HFF-Myc (cell line): ENCODE data around the gene GPRC5C.
"Not testable (repeated sequence)": the region's sequence is repeated elsewhere in the genome, so short reads cannot be mapped to it uniquely, and the experiment has no call there.

Source experiments
- DNase-seq: peaks from one replicate; pipeline ENCODE4 v3.0.0-alpha.2; 2011; ENCODE audit warnings: low read depth; ENCODE audit errors: extremely low read depth
- H3K4me3 ChIP-seq: replicated peaks from 2 replicates; pipeline ENCODE4 v1.5.1; 2011; ENCODE audit warnings: low read depth, mild to moderate bottlenecking, control low read depth, low read length
- TF ChIP-seq, protein P1 (sequence below): IDR thresholded peaks from 2 replicates; pipeline ENCODE4 v1.5.1; 2012; ENCODE audit warnings: mild to moderate bottlenecking, low read depth, low read length, control low read depth; ENCODE audit errors: missing control alignments

The GPRC5C gene

DNA sequence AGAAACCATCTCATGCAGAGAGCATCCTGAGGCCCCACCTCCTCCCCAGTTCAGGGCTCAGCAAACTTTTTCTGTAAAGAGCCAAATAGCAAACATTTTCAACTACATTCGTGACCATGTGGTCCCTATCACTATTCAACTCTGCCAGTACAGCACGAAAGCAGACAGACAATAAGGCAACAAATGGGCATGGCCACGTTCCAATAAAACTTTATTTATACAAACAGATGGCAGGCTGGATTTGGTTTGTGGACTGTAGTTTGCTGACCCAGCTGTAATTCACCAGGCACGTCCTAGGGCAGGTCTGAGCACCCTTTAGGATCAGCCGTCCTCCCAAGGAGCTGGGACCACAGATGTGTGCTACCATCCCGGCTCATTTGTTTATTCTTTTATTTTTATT, 27.1 kb upstream of the GPRC5C start:
- DNase-seq, result no peak
- no peak overlapping the region for H3K4me3 ChIP-seq
- TF ChIP-seq, protein P1, sequence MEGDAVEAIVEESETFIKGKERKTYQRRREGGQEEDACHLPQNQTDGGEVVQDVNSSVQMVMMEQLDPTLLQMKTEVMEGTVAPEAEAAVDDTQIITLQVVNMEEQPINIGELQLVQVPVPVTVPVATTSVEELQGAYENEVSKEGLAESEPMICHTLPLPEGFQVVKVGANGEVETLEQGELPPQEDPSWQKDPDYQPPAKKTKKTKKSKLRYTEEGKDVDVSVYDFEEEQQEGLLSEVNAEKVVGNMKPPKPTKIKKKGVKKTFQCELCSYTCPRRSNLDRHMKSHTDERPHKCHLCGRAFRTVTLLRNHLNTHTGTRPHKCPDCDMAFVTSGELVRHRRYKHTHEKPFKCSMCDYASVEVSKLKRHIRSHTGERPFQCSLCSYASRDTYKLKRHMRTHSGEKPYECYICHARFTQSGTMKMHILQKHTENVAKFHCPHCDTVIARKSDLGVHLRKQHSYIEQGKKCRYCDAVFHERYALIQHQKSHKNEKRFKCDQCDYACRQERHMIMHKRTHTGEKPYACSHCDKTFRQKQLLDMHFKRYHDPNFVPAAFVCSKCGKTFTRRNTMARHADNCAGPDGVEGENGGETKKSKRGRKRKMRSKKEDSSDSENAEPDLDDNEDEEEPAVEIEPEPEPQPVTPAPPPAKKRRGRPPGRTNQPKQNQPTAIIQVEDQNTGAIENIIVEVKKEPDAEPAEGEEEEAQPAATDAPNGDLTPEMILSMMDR, result no peak

DNA sequence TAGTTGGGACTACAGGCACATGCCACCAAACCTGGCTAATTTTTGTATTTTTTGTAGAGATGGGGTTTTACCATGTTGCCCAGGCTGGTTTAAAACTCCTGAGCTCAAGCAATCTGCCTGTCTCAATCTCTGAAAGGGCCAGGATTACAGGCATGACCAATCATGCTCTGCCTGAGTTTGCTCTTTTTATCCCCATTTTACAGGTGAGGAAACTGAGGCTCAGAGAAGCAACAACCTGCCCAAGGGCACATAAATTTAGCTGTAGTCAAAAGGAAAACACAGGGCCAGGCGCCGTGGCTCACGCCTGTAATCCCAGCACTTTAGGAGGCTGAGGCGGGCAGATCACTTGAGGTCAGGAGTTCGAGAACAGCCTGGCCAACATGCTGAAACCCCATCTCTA, 26.6 kb upstream of the GPRC5C start:
- not testable (repeated sequence) for DNase-seq, H3K4me3 ChIP-seq

DNA sequence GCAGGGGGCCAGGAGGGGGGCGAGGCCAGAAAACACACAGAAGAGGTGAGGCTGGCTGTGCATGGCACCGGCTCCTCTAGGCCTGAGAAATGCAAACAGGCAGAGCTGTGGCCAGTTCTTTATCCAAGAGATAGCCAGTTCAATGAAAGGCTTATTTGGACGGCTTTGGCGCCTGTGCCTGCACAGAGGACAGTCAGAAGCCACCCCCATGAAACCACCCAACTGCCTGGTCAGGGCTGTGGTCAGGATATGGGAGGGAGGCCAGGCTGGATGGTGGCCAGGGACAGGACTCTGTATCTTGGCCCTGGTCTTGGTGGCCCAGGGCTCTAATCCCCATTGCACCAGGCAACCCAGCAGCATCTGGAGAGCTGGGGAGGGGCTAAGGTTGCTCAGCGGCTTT, 24.5 kb upstream of the GPRC5C start:
- no peak overlapping the region for H3K4me3 ChIP-seq
- no peak for DNase-seq
- TF ChIP-seq, protein P1, result no peak

DNA sequence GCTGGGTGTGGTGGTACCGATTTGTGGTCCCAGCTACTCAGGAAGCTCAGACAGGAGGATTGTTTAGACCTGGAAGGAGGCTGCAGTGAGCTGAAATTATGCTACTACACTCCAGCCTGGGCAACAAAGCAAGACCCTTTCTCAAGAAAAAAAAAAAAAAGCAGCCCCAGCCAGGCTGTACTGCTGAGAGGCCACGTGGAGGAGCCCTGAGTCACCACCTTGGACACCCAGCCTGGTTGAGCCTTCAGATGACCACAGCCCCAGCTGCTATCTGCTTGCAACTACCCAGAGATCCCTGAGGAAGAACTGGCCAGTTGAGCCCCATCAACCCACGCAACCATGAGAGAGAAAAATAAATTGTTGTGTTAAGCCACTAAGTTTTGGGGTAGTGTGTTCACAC, 23.6 kb upstream of the GPRC5C start:
- no peak for DNase-seq
- H3K4me3 ChIP-seq, result no peak overlapping the region
- TF ChIP-seq, protein P1, result no peak

DNA sequence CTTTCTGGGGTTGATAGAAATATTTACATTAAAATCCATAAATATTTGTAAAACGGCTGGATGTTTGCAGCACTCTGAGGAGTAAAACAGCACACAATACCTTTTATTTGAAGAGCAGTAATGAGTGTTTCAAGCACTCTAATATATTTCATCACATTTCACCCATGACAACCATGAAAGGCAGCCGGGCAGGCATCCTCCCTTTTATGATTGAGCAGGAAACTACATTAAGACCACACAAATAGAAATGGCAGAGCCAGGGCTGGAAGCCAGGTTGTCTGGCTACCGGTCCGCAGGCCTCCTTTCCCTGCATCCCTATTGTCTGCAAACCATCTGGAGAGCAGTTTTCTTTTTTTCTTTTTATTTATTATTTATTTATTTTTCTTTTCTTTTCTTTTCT, 23.1 kb upstream of the GPRC5C start:
- no peak for DNase-seq
- TF ChIP-seq, protein P1, result no peak
- H3K4me3 ChIP-seq, result no peak overlapping the region

DNA sequence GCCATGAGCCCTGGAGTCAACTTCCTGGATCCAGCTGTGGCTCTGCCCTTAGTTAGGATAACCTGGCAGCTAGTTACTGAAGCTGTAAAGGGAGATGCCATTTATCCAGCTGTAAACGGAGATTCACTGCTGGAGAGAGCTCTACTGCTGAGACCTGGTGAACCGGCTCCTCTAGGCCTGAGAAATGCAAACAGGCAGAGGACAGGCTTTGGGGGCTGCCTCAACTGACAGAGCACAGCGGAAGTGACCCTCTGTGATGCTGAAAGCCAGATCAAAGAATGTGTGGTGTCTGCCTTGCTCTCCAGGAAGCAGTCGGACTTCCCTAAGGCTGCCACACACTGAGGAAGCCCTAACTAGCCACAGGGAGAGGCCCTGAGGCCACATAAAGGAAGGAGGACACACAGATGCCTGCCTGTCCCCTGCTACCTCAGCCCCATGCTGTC, 21.9 kb upstream of the GPRC5C start:
- H3K4me3 ChIP-seq, result no peak overlapping the region
- no peak for DNase-seq
- TF ChIP-seq, protein P1, result no peak

DNA sequence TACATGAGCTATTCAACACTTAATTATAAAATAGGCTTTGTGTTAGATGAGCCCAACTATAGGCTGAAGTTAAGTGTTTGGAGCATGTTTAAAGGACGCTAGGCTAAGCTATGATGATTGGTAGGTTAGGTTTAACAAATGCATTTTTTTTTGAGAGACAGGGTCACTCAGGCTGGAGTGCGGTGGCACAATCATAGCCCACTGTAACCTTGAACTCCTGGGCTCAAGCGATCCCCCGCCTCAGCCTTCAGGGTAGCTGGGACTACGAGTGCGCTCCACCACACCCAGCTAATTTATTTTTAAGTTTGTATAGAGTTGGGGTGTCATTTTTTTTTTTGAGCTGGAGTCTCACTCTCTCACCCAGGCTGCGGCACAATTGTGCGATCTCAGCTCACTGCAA, 19.3 kb upstream of the GPRC5C start:
- TF ChIP-seq, protein P1, result no peak
- DNase-seq, result no peak
- H3K4me3 ChIP-seq, result no peak overlapping the region

DNA sequence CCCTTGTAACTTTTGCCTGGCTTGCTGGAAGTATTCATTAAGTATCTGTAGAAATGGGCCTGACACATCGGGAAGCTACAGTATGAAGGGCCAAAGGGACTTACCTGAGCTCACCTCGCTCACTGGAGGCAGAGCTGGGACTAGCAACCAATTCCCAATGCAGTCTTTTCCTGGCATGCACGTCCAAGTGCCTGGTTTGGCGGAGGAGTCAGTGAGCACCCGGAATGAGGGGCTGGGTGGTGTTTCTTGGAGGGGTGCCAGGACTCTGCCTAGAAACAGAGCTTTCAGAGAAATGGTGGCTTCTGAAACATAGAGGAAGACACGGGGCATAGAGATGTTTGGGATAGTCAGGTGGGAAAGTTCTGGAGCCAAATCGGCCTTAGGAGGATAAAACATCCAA, 18.4 kb upstream of the GPRC5C start:
- no peak for DNase-seq
- TF ChIP-seq, protein P1, result no peak
- H3K4me3 ChIP-seq, result no peak overlapping the region
